HCT116 (cell line): ENCODE results near the gene ACAD9. TPM values are rescaled to one million over a fixed set of nuclear protein-coding genes. Genes with fewer than 3 reads are reported as not detected.

Experiments used
- ATAC-seq: fragments of 200-7000 bp; cut with Tn5 transposase; 2 replicates; pipeline ENCODE4 v1.9.1; 2020; ENCODE audit warnings: mild to moderate bottlenecking, moderate library complexity
- BruUV-seq: library from RNA; stranded (reverse); fragments of 400-500 nt; replicated peaks from 2 replicates; lab custom pipeline; 2021; lab: Mats Ljungman, UMichigan
- CTCF ChIA-PET: fragments of 300-600 bp; sonication (Branson Sonifier 250); formaldehyde crosslinking; loops from one replicate; lab custom pipeline; 2021; ENCODE audit warnings: antibody characterized with exemption; lab: Charles Lee
- POLR2A ChIA-PET: fragments of 300-600, 350-600 bp; sonication (Branson Sonifier 250); formaldehyde crosslinking; loops from one replicate; lab custom pipeline; 2021; ENCODE audit warnings: antibody characterized with exemption; lab: Charles Lee
- RAD21 ChIA-PET, 2 experiments: fragments of 300-600 bp; sonication (Branson Sonifier 250); formaldehyde crosslinking; loops; one replicate each; lab custom pipeline; 2023; ENCODE audit warnings: low total read pairs in 2 of 2; ENCODE audit not compliant: uncharacterized antibody in 2 of 2, unreplicated experiment in 2 of 2, low non-redundant PET in 1 of 2; lab: Charles Lee
- DNase-seq: peaks from one replicate; pipeline ENCODE4 v3.0.0-alpha.2; 2010; ENCODE audit warnings: low read depth, low spot score
- H2AFZ ChIP-seq: fragments of 200-600 bp; shearing (Covaris generic), sonication (generic); 2 replicates; pipeline ENCODE4 v1.6.1; 2017; ENCODE audit warnings: low read depth, mixed run types, mixed read lengths, antibody characterized with exemption, low read length; ENCODE audit not compliant: poor library complexity, severe bottlenecking
- H3K27ac ChIP-seq: 2 replicates; pipeline ENCODE4 v1.5.1; 2012; ENCODE audit warnings: low read depth, low read length
- H3K27me3 ChIP-seq: fragments of 200-600 bp; sonication (generic); 2 replicates; pipeline ENCODE4 v1.6.1; 2016; ENCODE audit warnings: mixed run types, low read length, mixed read lengths; ENCODE audit not compliant: insufficient read depth
- H3K36me3 ChIP-seq, 2 experiments: fragments of 200-500 bp in 1 of 2; fragments of 200-600 bp in 1 of 2; sonication (Bioruptor generic) in 1 of 2; sonication (generic) in 1 of 2; 2 replicates each; pipeline versions ENCODE4 v1.5.1 to v1.6.1; 2014 to 2016; ENCODE audit warnings: low read length in 2 of 2, inconsistent platforms in 1 of 2, mixed read lengths in 1 of 2, mixed run types in 1 of 2; ENCODE audit not compliant: insufficient read depth in 2 of 2, control insufficient read depth in 1 of 2
- H3K4me1 ChIP-seq, 2 experiments: fragments of 200-600 bp in 1 of 2; sonication (generic) in 1 of 2; 2 replicates each; pipeline versions ENCODE4 v1.5.1 to v1.6.1; 2012 to 2017; ENCODE audit warnings: low read length in 2 of 2, inconsistent platforms in 1 of 2, mild to moderate bottlenecking in 1 of 2, mixed read lengths in 1 of 2, mixed run types in 1 of 2, moderate library complexity in 1 of 2; ENCODE audit not compliant: insufficient read depth in 2 of 2, control insufficient read depth in 1 of 2
- H3K4me2 ChIP-seq: fragments of 200-600 bp; sonication (generic); 2 replicates; pipeline ENCODE4 v1.6.1; 2017; ENCODE audit warnings: mixed run types, low read length, mixed read lengths
- H3K4me3 ChIP-seq, 2 experiments: fragments of 200-600 bp in 1 of 2; sonication (generic) in 1 of 2; replicated peaks in 1 of 2; 2 replicates each; pipeline ENCODE4 v1.5.1; 2011 to 2016; ENCODE audit warnings: low read length in 2 of 2, control low read depth in 1 of 2, low read depth in 1 of 2, mild to moderate bottlenecking in 1 of 2, mixed read lengths in 1 of 2, mixed run types in 1 of 2
- H3K79me2 ChIP-seq: fragments of 200-600 bp; sonication (generic); 2 replicates; pipeline ENCODE4 v1.6.1; 2017; ENCODE audit warnings: mild to moderate bottlenecking, mixed run types, low read length, moderate library complexity, mixed read lengths; ENCODE audit not compliant: insufficient read depth
- H3K9ac ChIP-seq: fragments of 200-600 bp; sonication (generic); 2 replicates; pipeline ENCODE4 v1.6.1; 2016; ENCODE audit warnings: low read length, mixed read lengths
- H3K9me2 ChIP-seq: fragments of 200-600 bp; sonication (generic), shearing (Covaris generic); 2 replicates; pipeline ENCODE4 v1.6.1; 2017; ENCODE audit warnings: mixed run types, mild to moderate bottlenecking, moderate library complexity; ENCODE audit not compliant: insufficient read depth
- H3K9me3 ChIP-seq, 2 experiments: fragments of 200-500 bp in 1 of 2; fragments of 200-600 bp in 1 of 2; sonication (Bioruptor generic) in 1 of 2; sonication (generic) in 1 of 2; 2 replicates each; pipeline ENCODE4 v1.6.1; 2014 to 2017; ENCODE audit warnings: low read length in 2 of 2, mixed read lengths in 2 of 2, inconsistent platforms in 1 of 2, low read depth in 1 of 2, mild to moderate bottlenecking in 1 of 2, mixed run types in 1 of 2, moderate library complexity in 1 of 2; ENCODE audit not compliant: control insufficient read depth in 1 of 2, insufficient read depth in 1 of 2
- H4K20me1 ChIP-seq: fragments of 200-600 bp; sonication (generic), shearing (Covaris generic); 2 replicates; pipeline ENCODE4 v1.6.1; 2017; ENCODE audit warnings: mixed run types, mild to moderate bottlenecking, moderate library complexity; ENCODE audit not compliant: insufficient read depth
- CTCF ChIP-seq, 3 experiments: fragments of 200-600 bp in 1 of 3; sonication (generic) in 1 of 3; IDR thresholded peaks in 2 of 3; conservative IDR thresholded peaks in 1 of 3; 2 replicates each; pipeline ENCODE4 v1.5.1; 2012 to 2017; ENCODE audit warnings: low read depth in 2 of 3, low read length in 2 of 3, antibody characterized with exemption in 1 of 3, borderline replicate concordance in 1 of 3, control low read depth in 1 of 3, mild to moderate bottlenecking in 1 of 3, mixed read lengths in 1 of 3, mixed run types in 1 of 3, moderate library complexity in 1 of 3; ENCODE audit not compliant: insufficient read depth in 1 of 3
- FOSL1 ChIP-seq: IDR thresholded peaks from 2 replicates; pipeline ENCODE4 v1.6.1; 2012; ENCODE audit warnings: low read depth
- RAD21 ChIP-seq: IDR thresholded peaks from 2 replicates; pipeline ENCODE4 v1.6.1; 2012; ENCODE audit warnings: low read depth, mild to moderate bottlenecking
- SRF ChIP-seq: IDR thresholded peaks from 2 replicates; pipeline ENCODE4 v1.6.1; 2012; ENCODE audit warnings: low read depth
- TCF7L2 ChIP-seq: IDR thresholded peaks from 2 replicates; pipeline ENCODE4 v1.7.0; 2011; ENCODE audit warnings: borderline replicate concordance, inconsistent platforms; ENCODE audit not compliant: insufficient read depth, insufficient read length; ENCODE audit errors: extremely low read depth
- ZBTB33 ChIP-seq: IDR thresholded peaks from 2 replicates; pipeline ENCODE4 v1.6.1; 2011; ENCODE audit warnings: mild to moderate bottlenecking, low read length, moderate library complexity; ENCODE audit not compliant: insufficient replicate concordance; ENCODE audit errors: extremely low read depth
- intact Hi-C: fragments of 100-400 bp; cut with micrococcal nuclease; formaldehyde crosslinking; loops from 2 replicates; pipeline ENCODE4 v1.10.0; 2022
- total RNA-seq: library from RNA; stranded (reverse); gene quantifications from one replicate; pipeline ENCODE4 v1.2.1, GENCODE V29; 2021; ENCODE audit not compliant: unreplicated experiment

Gene ACAD9
- total RNA-seq, 1 experiment from 2014 or later, result 55.8 TPM

- TF ChIP-seq CTCF (IDR thresholded peaks at IDR 0.05 in 2 of 3, conservative IDR thresholded peaks at IDR 0.05 in 1 of 3; ENCODE audit: borderline replicate concordance in 1 of 3, insufficient read depth in 1 of 3, low read depth in 2 of 3, low read length in 2 of 3), result no peak
- TF ChIP-seq SRF, result no peak
- TF ChIP-seq FOSL1, result no peak
- TF ChIP-seq TCF7L2, result no peak
- TF ChIP-seq ZBTB33, result no peak
- TF ChIP-seq RAD21, result no peak
- H3K4me2 ChIP-seq, result no peak overlapping the region
- intact Hi-C loops, result no loop called here
- H3K27ac ChIP-seq, result no peak overlapping the region
- no peak overlapping the region for H2AFZ ChIP-seq
- CTCF ChIA-PET, result no interaction called here
- DNase-seq (no peak), ATAC-seq (no peak)
- no peak overlapping the region for H3K9ac ChIP-seq
- no peak overlapping the region for H3K4me3 ChIP-seq
- POLR2A ChIA-PET, result no interaction called here
- H3K4me1 ChIP-seq, result peaks cover under 1 to 8% of the 10 kb centered on the region in 2 experiments; a peak in 2 of 4 replicates
- H4K20me1 ChIP-seq, result no peaks in the 10 kb centered on the region
- 0 out of 2 replicates have a peak, but pooled peaks cover under 1% of the 10 kb centered on the region for H3K79me2 ChIP-seq
- H3K9me3 ChIP-seq, result no peaks in the 10 kb centered on the region
- BruUV-seq, result no TSS peak
- H3K27me3 ChIP-seq, result no peaks in the 10 kb centered on the region
- H3K9me2 ChIP-seq, result no peaks in the 10 kb centered on the region
- RAD21 ChIA-PET, result no interaction called here
- no peaks in the 10 kb centered on the region; a peak in 1 of 4 replicates for H3K36me3 ChIP-seq
Observed at GRCh38 chr3:128872744-128873143, 6.7 kb upstream of the ACAD9 start.
